NCI-H2196 (cell line): ENCODE data around the gene HS3ST2.
A peak's percentile ranks its signal among the peaks of the same experiment; 100 is the strongest.
"Not testable (repeated sequence)": the region's sequence is repeated elsewhere in the genome, so short reads cannot be mapped to it uniquely, and the experiment has no call there.

ENCODE experiments used
- DNase-seq: peaks from one replicate; lab custom pipeline; 2025; ENCODE audit not compliant: unreplicated experiment; lab: John Stamatoyannopoulos, UW

HS3ST2 gene

GRCh38 chr16:22929461-22929860, 115.5 kb downstream of the HS3ST2 start:
- DNase-seq = peak; percentile 16

GRCh38 chr16:22932032-22932771, 118.2 kb downstream of the HS3ST2 start:
- no peak for DNase-seq

- no peak for DNase-seq
Measured at GRCh38 chr16:22933173-22933572, 119.2 kb downstream of the HS3ST2 start.

- no peak for DNase-seq
Measured at GRCh38 chr16:22934786-22935185, 120.8 kb downstream of the HS3ST2 start.

- DNase-seq = no peak
Measured at GRCh38 chr16:22937169-22937568, 123.2 kb downstream of the HS3ST2 start.

GRCh38 chr16:22938647-22939046, 124.7 kb downstream of the HS3ST2 start:
- no peak for DNase-seq

- DNase-seq = not testable (repeated sequence)
Measured at GRCh38 chr16:22939744-22940363, 125.9 kb downstream of the HS3ST2 start.

GRCh38 chr16:22941970-22942501, 128.1 kb downstream of the HS3ST2 start:
- DNase-seq = no peak

- DNase-seq = no peak
Measured at GRCh38 chr16:22942811-22943210, 128.8 kb downstream of the HS3ST2 start.

- no peak for DNase-seq
Measured at GRCh38 chr16:22945361-22945760, 131.4 kb downstream of the HS3ST2 start.

GRCh38 chr16:22946433-22946832, 132.5 kb downstream of the HS3ST2 start:
- no peak for DNase-seq

GRCh38 chr16:22948058-22948602, 134.2 kb downstream of the HS3ST2 start:
- DNase-seq = no peak

GRCh38 chr16:22948603-22949368, 134.8 kb downstream of the HS3ST2 start:
- DNase-seq = peak; percentile 82

- DNase-seq = no peak
Measured at GRCh38 chr16:22955461-22956070, 141.6 kb downstream of the HS3ST2 start.

- no peak for DNase-seq
Measured at GRCh38 chr16:22961206-22961605, 147.2 kb downstream of the HS3ST2 start.

GRCh38 chr16:22962905-22963304, 148.9 kb downstream of the HS3ST2 start:
- DNase-seq = no peak
